ENCODE measurements around the gene TPPP.
"Not testable (repeated sequence)": the region's sequence is repeated elsewhere in the genome, so short reads cannot be mapped to it uniquely, and the experiment has no call there.

DNA sequence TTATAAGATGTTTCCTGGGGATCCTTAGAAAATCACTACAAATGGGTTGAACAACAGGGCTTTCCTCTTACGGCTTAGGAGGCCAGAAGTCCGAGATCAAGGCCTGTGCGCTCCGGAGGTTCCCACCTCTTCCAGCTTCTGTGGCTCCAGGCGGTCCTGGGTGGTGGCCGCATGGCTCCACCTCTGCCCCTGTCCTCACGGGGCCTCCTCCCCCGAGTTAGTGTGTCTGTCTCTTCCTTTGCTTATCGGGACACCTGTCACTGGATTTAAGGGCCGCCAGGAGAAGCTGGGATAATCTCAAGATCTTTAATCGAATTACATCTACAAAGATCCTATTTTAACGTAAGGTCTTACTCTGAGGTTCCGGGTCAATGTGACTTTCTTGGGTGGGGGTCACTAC, 2.3 kb upstream of the TPPP start:
- not testable (repeated sequence) for TF ChIP-seq POLR2A, CTCF (IDR thresholded peaks at IDR 0.05)

Data from ovary (tissue), 3 donors.